ENCODE measurements around the gene PRIMA1. TPM values are rescaled to one million over a fixed set of nuclear protein-coding genes. Genes with fewer than 3 reads are reported as not detected.

PRIMA1 gene
- total RNA-seq, 2 donors from 2014 or later, result 1.8 to 5.3 TPM

Other genes starting within 250 kb of the PRIMA1 start
- gene FAM181A, start 138.9 kb upstream of the PRIMA1 start, total RNA-seq, result not detected
- gene ASB2, start 188.1 kb upstream of the PRIMA1 start, total RNA-seq, result 10 to 100 TPM in 1 of 2 donors, 1 to 10 TPM in 1; 1.5 to 13.7 TPM
- gene CCDC197, start 208.8 kb upstream of the PRIMA1 start, total RNA-seq, result not detected
- gene OTUB2, start 237.9 kb upstream of the PRIMA1 start, total RNA-seq, result 1 to 10 TPM; 2.0 to 4.7 TPM

Data from left colon (tissue), 2 donors.